Hepatocyte (in vitro differentiated cells): ENCODE data around the gene KANSL2.

ENCODE experiments used
- CTCF ChIP-seq: fragments of 200-600 bp; sonication (generic); IDR thresholded peaks from 2 replicates; pipeline ENCODE4 v1.5.1; 2016; ENCODE audit warnings: antibody characterized with exemption, mild to moderate bottlenecking; ENCODE audit not compliant: poor library complexity
- EZH2 ChIP-seq: fragments of 200-600 bp; sonication (generic); IDR thresholded peaks from 2 replicates; pipeline ENCODE4 v1.6.1; 2016; ENCODE audit warnings: antibody characterized with exemption, mild to moderate bottlenecking, borderline replicate concordance

GRCh38 chr12:48671231-48671856, 10.7 kb downstream of the KANSL2 start:
- TF ChIP-seq EZH2 (no peak), CTCF (no peak)
